ENCODE data around the gene RSPRY1.

The RSPRY1 gene

GRCh38 chr16:57166451-57166850 is 19.7 kb upstream of the RSPRY1 start:
- FAIRE-seq: no peak
- TF ChIP-seq, protein P1, sequence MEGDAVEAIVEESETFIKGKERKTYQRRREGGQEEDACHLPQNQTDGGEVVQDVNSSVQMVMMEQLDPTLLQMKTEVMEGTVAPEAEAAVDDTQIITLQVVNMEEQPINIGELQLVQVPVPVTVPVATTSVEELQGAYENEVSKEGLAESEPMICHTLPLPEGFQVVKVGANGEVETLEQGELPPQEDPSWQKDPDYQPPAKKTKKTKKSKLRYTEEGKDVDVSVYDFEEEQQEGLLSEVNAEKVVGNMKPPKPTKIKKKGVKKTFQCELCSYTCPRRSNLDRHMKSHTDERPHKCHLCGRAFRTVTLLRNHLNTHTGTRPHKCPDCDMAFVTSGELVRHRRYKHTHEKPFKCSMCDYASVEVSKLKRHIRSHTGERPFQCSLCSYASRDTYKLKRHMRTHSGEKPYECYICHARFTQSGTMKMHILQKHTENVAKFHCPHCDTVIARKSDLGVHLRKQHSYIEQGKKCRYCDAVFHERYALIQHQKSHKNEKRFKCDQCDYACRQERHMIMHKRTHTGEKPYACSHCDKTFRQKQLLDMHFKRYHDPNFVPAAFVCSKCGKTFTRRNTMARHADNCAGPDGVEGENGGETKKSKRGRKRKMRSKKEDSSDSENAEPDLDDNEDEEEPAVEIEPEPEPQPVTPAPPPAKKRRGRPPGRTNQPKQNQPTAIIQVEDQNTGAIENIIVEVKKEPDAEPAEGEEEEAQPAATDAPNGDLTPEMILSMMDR (IDR thresholded peaks at IDR 0.05; ENCODE audit: insufficient read depth, missing control alignments): no peak
- DNase-seq (ENCODE audit: insufficient read length, low spot score): no peak

DNA sequence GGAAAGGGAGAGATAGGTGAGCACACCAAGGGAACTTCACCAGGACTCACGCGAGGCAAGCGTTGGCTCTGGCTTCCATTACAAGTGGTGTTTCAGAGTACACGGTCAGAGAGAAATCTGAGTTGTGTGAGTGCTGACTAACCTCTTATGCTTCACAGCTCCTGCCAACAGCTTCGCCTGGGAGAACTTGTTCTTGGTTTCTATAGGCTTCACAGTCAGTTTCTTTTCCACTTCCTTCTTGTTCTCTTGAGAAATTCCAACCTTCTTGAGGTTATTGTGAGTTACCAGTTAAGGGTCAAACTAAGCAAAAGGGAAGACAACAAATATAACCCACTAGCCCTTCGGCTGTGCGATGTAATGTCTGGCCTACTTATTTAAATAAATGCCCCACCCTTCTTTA is 19.2 kb upstream of the RSPRY1 start:
- TF ChIP-seq, protein P1 (IDR thresholded peaks at IDR 0.05; ENCODE audit: insufficient read depth, missing control alignments): no peak
- DNase-seq (ENCODE audit: insufficient read length, low spot score): no peak
- no peak for FAIRE-seq

DNA sequence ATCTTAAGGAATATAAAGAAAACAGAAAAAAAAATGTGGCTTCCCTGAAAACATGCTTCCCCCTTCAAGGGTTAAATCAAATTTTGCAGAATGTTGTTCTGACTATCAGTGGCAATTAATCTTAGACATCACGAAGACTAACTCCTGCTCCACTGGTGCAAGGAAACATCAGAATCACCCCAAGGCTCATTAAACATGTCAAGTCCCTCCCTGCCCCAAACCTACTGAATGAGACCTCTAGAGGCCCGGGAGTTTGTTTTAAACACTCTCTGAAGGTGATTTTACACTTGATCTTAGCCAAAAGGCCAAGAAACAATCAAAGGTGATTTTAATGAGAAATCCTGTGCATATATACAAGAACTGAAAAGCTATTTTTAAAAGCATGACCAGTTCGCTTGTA is 18.6 kb upstream of the RSPRY1 start:
- DNase-seq (ENCODE audit: insufficient read length, low spot score) (no peak), FAIRE-seq (no peak)

DNA sequence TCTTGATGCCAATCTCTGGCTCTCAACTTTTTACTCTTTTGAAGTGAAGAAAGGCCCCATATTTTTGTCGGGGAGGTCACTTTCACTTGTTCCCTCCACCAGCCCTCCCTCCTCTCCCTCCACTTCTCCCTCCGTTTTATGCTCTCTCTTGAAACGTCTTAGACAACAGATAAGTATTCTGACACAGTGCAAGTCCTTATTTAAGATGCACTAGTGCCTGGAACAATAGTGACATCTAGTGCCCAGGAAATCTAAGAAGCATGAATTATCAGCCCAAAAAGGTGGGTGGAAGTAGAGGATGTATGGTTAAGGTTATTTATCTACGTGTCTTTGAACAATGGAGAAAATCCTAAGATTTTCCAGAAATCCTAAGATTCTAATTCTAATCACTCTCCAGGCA is 18.2 kb upstream of the RSPRY1 start:
- FAIRE-seq (no peak), DNase-seq (ENCODE audit: insufficient read length, low spot score) (no peak)
- TF ChIP-seq, protein P1 (IDR thresholded peaks at IDR 0.05; ENCODE audit: insufficient read depth, missing control alignments): peak; percentile 57

More for the DNA sequence above, 18.6 kb upstream of the RSPRY1 start:
- TF ChIP-seq, protein P1 (IDR thresholded peaks at IDR 0.05; ENCODE audit: insufficient read depth, missing control alignments): no peak

GRCh38 chr16:57169327-57169726 is 16.8 kb upstream of the RSPRY1 start:
- DNase-seq (ENCODE audit: insufficient read length, low spot score) (no peak), FAIRE-seq (no peak)
- TF ChIP-seq, protein P1 (IDR thresholded peaks at IDR 0.05; ENCODE audit: insufficient read depth, missing control alignments): no peak

DNA sequence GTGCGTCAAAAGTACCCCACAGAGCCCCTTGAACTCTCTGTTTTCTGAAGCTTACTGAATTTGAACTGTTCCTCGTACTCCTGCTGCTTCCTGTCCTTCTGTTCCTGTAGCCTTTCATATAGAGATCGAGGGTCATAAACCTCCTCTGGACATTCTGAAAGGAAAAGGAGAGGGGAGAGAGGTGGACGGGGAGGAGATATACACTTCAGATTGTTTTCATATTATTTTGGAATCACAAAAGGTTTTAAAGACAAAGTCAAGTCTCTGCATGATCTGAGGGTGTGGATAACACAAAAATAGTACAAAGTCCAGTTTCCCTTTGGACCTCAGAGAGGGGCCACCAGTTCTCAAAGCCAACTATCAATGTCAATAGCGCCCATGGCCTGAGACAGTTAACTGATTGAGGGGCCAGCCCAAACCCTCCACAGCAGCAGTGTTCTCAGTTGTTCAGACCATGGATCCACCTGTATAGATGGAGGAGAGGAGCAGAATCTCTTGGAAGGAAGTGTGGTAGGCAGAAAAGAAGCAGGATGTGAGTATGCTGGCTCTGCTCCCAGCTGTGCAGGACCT is 13.3 kb upstream of the RSPRY1 start:
- FAIRE-seq (no peak), DNase-seq (ENCODE audit: insufficient read length, low spot score) (no peak)
- TF ChIP-seq, protein P1 (IDR thresholded peaks at IDR 0.05; ENCODE audit: insufficient read depth, missing control alignments): no peak

GRCh38 chr16:57175896-57176295 is 10.2 kb upstream of the RSPRY1 start:
- DNase-seq (ENCODE audit: insufficient read length, low spot score) (no peak), FAIRE-seq (no peak)
- TF ChIP-seq, protein P1 (IDR thresholded peaks at IDR 0.05; ENCODE audit: insufficient read depth, missing control alignments): no peak

Data from D721Med (cell line).